GM21367 (cell line): Measurements from ENCODE around the gene TTLL8.

Source experiments
- ATAC-seq: cut with Tn5 transposase; IDR thresholded peaks from one replicate; pipeline ENCODE4 v1.9.1; 2021; ENCODE audit not compliant: unreplicated experiment

Gene TTLL8

DNA sequence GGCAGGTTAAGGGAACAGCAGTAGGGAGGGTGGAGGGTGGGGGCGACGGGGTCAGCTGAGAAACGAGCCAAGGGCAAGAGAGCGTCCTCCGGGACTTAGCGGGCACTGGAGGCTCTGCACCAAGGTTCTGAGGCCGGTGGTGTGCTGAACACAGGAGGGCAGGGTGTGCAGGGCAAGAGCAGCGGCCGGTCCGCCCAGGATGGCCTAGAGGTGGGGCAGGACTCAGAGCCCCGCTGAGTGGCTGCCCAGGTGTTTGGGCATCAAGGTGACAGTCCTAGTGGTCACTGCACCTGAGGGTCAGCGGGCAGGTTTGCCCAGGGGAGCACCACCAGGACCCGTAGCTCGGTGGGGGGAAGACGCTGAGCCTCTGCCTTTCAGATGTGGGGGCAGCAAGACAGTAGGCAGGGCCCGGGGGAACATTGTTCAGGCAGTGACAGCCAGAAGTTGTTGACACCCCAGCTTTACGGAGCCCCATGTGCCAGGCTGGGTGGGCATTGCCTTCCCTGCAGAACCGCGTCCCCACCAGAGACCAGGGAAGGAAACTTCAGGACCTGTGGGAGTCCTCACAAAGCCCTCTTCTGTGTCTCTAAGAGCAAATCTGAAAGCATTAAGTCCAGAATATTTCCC lies 4.5 kb upstream of the TTLL8 start:
- no peak for ATAC-seq

- ATAC-seq = no peak
Measured at GRCh38 chr22:50061824-50062355, 3.8 kb upstream of the TTLL8 start.

GRCh38 chr22:50061141-50061823 lies 3.2 kb upstream of the TTLL8 start:
- no peak for ATAC-seq

- no peak for ATAC-seq
Measured at GRCh38 chr22:50060441-50061140, 2.5 kb upstream of the TTLL8 start.

DNA sequence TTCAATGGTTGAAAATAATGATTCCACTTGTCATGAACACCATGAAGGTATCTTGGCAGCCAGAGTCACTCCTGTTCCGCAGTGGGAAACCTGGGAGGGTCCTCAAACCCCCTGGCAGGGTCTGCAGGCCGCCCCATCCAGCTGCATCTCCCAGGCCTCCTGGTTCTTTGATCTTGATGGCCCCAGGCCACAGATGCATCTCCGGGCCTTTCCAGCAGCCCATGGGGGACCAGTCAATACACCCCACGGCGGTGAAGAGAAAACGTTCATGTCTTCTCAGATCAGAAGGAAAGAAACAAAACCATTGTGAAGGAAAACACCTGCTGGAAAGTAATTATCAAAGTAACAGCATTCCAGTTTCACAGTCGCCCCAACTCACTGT lies 1.8 kb upstream of the TTLL8 start:
- no peak for ATAC-seq

GRCh38 chr22:50058906-50059880 lies 1.1 kb upstream of the TTLL8 start:
- no peak for ATAC-seq

GRCh38 chr22:50057278-50058060 lies 629 bp downstream of the TTLL8 start:
- no peak for ATAC-seq

GRCh38 chr22:50056214-50056972 lies 1.7 kb downstream of the TTLL8 start:
- ATAC-seq = no peak

DNA sequence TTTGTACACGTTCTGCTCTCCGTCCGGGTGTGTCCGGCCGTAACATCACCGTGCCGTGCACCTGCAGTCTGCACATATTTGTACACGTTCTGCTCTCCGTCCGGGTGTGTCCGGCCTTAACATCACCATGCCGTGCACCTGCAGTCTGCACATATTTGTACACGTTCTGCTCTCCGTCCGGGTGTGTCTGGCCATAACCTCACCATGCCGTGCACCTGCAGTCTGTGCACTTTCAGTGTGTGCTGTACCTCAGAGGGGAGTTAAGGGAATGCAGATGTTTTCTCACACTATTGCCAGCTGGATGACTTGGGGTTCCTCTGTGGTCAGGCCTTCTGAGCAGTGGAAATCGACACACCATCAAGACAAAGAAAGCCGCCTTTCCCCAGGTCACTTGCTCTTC lies 4.2 kb downstream of the TTLL8 start:
- ATAC-seq = no peak

DNA sequence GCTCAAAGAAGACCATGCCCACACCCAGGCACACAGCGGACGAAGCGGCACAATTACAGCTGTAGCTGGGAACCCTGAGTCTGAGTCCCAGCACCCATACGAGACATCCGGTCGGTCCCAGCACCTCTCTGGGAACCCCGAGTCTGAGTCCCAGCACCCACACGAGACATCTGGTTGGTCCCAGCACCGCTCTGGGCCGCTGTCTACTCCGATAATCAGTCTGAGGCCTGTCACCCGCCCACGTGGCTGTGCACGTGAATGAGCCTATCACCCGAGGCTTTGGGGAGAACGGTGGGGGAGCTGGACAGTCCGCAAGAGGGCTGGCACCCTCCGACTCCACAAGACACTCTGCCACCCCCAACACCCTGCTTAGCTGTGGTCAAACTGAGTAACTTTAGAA lies 6.2 kb downstream of the TTLL8 start:
- ATAC-seq = no peak

DNA sequence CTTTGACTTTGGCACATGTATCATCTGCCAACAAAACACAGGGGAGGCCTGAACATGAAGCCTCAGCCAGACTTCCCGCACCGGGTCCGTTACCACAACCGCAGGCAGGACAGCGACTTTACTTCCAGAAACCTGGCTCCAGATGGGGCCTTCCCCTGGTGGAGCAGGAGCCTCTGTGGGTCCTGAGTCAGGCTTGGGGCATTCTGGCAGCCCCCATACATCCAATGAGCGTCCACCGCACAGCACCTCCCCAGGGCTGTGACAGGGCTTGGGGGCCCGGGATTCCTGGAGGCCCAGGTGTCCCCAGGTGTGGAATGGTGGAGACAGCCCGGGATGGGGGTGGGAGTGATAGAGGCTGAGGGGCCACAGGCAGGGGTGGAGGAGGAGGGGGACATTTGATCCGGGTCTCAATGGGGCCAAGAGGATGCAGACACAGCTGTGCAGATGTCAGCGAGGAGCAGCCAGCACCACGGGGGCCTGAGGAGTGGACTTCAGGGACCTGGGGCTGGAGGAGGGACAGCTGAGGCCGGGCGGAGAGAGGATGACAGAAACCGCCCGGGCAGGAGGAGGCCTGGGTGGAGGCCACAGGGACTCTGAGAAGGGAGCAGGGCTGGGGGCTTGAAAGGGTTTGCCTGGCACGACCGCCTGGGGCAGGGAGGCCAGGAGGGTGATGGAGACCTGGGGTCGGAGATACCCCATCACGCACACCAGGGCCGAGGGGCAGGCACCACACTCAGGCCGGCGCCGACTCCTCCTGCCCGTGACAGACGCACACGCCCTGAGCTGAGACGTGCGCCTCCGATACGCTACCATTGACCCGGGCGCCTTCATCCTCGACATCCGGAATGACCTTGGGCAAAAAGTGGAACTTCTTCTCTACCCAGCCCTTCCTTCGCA lies 8.6 kb downstream of the TTLL8 start:
- no peak for ATAC-seq

GRCh38 chr22:50048836-50049235 lies 9.3 kb downstream of the TTLL8 start:
- ATAC-seq = no peak

GRCh38 chr22:50048061-50048765 lies 9.9 kb downstream of the TTLL8 start:
- no peak for ATAC-seq

GRCh38 chr22:50047346-50047745 lies 10.8 kb downstream of the TTLL8 start:
- ATAC-seq = no peak

GRCh38 chr22:50046481-50047245 lies 11.4 kb downstream of the TTLL8 start:
- no peak for ATAC-seq

DNA sequence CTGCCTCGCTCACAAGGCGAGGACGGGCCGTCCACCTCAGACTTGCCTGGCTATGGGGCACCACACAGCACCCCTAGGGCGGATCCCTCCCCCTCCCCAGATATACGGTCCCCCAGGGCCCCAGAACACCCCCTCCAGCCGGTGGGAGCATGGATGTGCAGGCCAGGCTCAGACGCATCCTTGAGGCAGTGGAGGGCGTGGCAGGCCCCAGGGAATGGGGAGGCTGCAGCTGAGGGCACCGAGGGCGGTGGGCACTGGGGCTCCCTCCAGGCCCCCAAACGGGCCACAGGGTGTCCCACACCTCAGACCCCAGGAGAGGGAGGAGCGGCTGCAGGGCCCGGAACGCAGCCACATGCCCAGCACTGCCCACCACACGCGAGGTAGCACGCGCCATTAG lies 12.1 kb downstream of the TTLL8 start:
- no peak for ATAC-seq
